GM20000 (cell line): ENCODE measurements around the gene NLRP12.
"Not testable (repeated sequence)": the region's sequence is repeated elsewhere in the genome, so short reads cannot be mapped to it uniquely, and the experiment has no call there.

Experiments used
- DNase-seq: peaks from one replicate; pipeline ENCODE4 v3.0.0; 2012; ENCODE audit warnings: low spot score
- TF ChIP-seq, protein P1 (sequence below): IDR thresholded peaks from 2 replicates; pipeline ENCODE4 v1.5.1; 2012; ENCODE audit warnings: mild to moderate bottlenecking, control low read depth; ENCODE audit errors: extremely low read depth, missing control alignments

NLRP12 gene

DNA sequence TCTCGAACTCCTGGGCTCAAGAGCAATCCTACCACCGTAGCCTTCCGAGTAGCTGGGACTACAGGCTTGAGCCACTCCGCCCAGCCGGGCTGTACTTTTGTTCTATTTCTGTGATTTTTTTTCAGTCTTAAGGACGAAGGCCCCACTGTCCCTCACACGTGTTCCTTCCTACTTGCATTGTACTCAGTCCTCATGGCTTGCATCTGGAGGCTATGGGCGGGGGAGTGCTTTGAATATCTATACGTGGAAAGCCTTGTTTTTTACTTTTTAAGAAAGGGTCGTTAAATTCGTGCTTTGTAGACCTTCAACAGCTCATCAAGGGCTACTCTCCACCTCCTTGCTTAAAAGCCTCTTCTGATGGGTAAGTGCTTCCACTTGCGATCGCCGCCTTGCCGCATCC lies 36.8 kb downstream of the NLRP12 start:
- TF ChIP-seq, protein P1, sequence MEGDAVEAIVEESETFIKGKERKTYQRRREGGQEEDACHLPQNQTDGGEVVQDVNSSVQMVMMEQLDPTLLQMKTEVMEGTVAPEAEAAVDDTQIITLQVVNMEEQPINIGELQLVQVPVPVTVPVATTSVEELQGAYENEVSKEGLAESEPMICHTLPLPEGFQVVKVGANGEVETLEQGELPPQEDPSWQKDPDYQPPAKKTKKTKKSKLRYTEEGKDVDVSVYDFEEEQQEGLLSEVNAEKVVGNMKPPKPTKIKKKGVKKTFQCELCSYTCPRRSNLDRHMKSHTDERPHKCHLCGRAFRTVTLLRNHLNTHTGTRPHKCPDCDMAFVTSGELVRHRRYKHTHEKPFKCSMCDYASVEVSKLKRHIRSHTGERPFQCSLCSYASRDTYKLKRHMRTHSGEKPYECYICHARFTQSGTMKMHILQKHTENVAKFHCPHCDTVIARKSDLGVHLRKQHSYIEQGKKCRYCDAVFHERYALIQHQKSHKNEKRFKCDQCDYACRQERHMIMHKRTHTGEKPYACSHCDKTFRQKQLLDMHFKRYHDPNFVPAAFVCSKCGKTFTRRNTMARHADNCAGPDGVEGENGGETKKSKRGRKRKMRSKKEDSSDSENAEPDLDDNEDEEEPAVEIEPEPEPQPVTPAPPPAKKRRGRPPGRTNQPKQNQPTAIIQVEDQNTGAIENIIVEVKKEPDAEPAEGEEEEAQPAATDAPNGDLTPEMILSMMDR = no peak
- no peak for DNase-seq

DNA sequence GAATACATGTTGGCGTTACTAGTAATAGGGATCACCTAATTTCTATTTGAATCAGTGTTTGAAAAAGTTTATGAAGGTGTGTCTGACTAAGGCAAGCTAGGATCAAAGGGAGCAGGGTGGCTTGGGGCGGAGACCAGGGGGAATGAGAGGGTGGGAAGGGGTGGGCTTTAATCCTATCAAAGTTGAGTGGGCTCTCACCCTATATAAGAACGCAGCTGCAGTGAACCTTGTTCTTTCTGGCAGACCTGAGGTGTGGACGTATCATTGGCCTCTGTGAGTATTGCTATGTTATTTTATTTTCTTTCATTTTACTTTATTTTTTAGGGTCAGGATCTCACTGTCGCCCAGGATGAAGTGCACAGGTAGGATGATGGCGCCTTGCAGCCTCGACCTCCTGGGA lies 37.4 kb downstream of the NLRP12 start:
- no peak for DNase-seq
- TF ChIP-seq, protein P1 = no peak

DNA sequence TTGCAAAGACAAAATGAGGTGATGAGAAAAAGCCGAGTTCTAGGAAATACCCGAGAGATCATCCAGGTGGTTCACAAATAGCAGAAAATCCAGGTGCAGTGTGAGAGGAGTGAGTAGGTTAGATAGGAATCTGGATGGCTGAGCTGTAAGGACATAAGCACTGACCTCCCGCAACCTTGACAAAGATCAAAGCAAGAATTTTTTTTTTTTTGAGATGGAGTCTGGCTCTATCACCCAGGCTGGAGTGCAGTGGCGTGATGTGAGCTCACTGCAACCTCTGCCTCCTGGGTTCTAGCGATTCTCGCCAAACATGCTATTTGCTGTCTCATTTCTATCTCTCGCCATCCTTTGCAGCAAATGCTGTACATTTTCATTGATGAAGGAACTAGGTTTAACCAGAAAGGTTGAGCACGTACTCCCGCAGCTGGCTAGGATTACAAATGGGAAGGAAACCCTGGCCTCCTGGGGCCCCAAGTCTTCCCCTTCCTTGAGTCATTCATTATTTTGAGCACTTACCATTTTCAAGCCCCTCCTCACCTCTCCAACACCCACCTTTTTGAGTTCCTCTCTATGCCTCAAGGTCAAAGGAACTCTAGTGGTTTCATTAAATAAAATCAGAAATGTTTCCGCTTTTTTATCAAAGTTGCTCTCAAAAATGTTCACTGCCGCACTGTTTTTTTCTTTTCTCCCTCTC lies 38.8 kb downstream of the NLRP12 start:
- TF ChIP-seq, protein P1 = no peak
- DNase-seq = no peak

DNA sequence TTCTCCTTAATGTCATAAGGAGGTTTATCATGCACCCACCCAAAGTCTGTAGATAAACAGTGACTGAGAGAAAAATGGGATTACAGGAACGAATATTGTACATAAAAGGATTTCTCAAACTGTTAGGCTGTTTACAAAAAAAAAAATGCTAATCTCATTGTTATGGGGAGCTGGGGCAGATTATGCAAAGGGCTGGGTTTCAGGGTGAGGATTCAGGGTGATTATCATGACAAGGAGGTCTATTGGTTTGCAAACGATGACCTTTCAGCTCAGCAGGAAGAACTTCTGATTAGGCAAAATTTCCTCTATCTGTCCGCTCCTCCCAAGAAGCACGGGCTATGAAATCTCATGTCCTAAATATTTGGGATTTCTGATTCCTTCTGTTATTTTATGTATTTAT lies 41.4 kb downstream of the NLRP12 start:
- DNase-seq = no peak
- TF ChIP-seq, protein P1 = no peak

DNA sequence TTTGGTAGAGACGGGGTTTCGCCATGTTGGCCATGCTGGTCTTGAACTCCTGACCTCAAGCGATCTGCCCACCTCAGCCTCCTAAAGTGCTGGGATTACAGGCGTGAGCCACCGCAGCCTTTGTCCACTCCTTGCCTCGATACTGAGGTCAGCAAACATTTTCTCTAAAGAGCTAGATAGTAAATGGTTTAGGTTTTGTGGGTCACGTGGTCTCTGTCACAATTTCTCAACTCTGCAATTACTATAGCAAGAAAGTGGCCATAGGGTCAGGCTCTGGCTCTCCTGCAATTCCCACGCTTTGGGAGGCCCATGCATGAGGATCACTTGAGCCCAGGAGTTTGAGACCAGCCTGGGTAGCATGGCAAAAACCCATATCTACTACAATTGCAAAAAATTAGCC lies 42.8 kb downstream of the NLRP12 start:
- not testable (repeated sequence) for DNase-seq

DNA sequence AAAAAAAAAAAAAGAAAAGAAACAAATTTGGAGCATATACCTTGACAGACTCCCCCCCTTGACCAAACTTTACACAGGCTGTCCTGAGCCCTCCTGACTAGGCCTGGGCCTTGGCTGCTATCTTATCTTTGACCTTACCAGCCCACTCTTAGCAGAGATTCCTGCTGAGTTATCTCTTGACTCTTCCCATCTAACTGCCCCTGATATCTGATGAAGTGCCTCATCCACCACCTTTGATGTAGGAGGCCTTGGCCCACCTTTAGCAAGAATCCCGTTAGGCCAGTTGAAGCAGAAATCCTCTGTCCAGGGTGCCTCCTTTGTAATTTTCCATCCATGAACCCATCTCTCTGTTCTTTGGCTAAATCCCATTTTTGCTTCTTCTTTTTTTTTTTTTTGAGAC lies 43.6 kb downstream of the NLRP12 start:
- no peak for DNase-seq
- TF ChIP-seq, protein P1 = no peak

DNA sequence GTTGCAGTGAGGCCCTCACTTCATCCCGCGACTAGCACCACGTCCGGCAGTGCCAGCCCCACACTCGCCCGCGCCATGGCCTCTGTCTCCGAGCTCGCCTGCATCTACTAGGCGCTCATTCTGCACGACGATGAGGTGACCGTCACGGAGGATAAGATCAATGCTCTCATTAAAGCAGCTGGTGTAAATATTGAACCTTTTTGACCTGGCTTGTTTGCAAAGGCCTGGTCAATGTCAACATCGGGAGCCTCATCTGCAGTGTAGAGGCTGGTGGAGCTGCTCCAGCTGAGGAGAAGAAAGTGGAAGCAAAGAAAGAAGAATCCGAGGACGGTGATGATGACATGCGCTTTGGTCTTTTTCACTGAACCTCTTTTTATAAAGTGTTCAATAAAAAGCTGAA lies 48.6 kb downstream of the NLRP12 start:
- TF ChIP-seq, protein P1 = no peak
- no peak for DNase-seq

DNA sequence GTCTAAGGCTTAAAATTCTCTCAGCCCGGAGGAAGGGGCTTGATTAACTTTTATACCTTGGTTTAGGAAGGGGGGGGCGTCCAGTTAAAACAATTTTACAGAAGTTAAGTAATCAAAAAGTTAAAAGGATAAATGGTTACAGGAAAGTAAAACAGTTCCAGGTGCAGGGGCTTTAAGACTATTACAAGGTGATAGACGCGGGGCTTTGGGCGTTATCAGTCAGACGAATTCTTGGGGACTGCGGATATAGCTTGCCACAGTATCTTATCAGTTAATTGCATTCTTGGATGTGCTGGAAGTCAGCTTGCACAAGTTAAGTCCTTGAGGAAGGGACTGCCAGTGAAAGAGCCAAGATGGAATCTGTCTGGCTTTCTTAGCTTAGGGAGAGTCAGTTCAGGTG lies 49.6 kb downstream of the NLRP12 start:
- not testable (repeated sequence) for DNase-seq
